ENCODE measurements around the gene NIT1.

GRCh38 chr1:161089938-161090337, 28.0 kb upstream of the NIT1 start:
- TF ChIP-seq CTCF (IDR thresholded peaks at IDR 0.05; ENCODE audit: insufficient read depth, low read length, poor library complexity, severe bottlenecking), result no peak
- TF ChIP-seq EZH2phosphoT487 (conservative IDR thresholded peaks at IDR 0.05; ENCODE audit: low read length), result no peak
